A549 (cell line): ENCODE data around the gene CSTF1. TPM values are rescaled to one million over a fixed set of nuclear protein-coding genes. Genes with fewer than 3 reads are reported as not detected.

Experiments
- ATAC-seq, 2 experiments: fragments of 200-7000 bp in 1 of 2; fragments of >200 bp in 1 of 2; cut with Nextera tagmentation in 1 of 2; cut with Tn5 transposase in 1 of 2; 3 replicates each; pipeline versions ENCODE4 v1.8.0 to v1.9.1; 2018 to 2020; ENCODE audit warnings: mild to moderate bottlenecking in 1 of 2, moderate library complexity in 1 of 2
- CTCF ChIA-PET: fragments of 300-600 bp; sonication (Branson Sonifier 250); formaldehyde crosslinking; extraction: SDS; loops from one replicate; lab custom pipeline; 2021; ENCODE audit warnings: antibody characterized with exemption, inconsistent platforms; lab: Yijun Ruan, JAX
- POLR2A ChIA-PET: fragments of 350-600 bp; formaldehyde crosslinking; extraction: SDS; loops from one replicate; lab custom pipeline; 2021; ENCODE audit warnings: antibody characterized with exemption, inconsistent platforms; lab: Yijun Ruan, JAX
- DNase-seq, 2 experiments: peaks; one replicate each; pipeline versions ENCODE4 v3.0.0 to v3.0.0-alpha.2; 2011 to 2016; ENCODE audit warnings: low read depth in 1 of 2, low spot score in 1 of 2
- FAIRE-seq: peaks from 2 replicates; lab custom pipeline; 2011; peaks lifted over from hg19 to GRCh38; lab: Jason Lieb, UNC
- H3K27ac ChIP-seq, 2 experiments: fragments of >200 bp; sonication (Bioruptor Twin); formaldehyde crosslinking; 3 replicates each; pipeline ENCODE4 v1.5.1; 2016 to 2017
- H3K4me1 ChIP-seq: fragments of >200 bp; sonication (Bioruptor Twin); formaldehyde crosslinking; 3 replicates; pipeline ENCODE4 v1.6.1; 2016
- H3K4me2 ChIP-seq: fragments of >200 bp; sonication (Bioruptor Twin); formaldehyde crosslinking; 3 replicates; pipeline ENCODE4 v1.6.1; 2016
- H3K4me3 ChIP-seq: fragments of >200 bp; sonication (Bioruptor Twin); formaldehyde crosslinking; 3 replicates; pipeline ENCODE4 v1.5.1; 2016
- H3K9me3 ChIP-seq: fragments of >200 bp; sonication (Bioruptor Twin); formaldehyde crosslinking; 3 replicates; pipeline ENCODE4 v1.6.1; 2016
- CBX8 ChIP-seq: fragments of 200-600 bp; sonication (generic); IDR thresholded peaks from 2 replicates; pipeline ENCODE4 v1.6.1; 2016
- CHD2 ChIP-seq: fragments of 150-350 bp; IDR thresholded peaks from 2 replicates; pipeline ENCODE4 v1.6.1; 2014; ENCODE audit warnings: low read length; ENCODE audit not compliant: partially characterized antibody
- CHD4 ChIP-seq: fragments of 200-600 bp; sonication (generic); IDR thresholded peaks from 2 replicates; pipeline ENCODE4 v1.6.1; 2016; ENCODE audit warnings: antibody characterized with exemption, mild to moderate bottlenecking, borderline replicate concordance
- E2F6 ChIP-seq: IDR thresholded peaks from 2 replicates; pipeline ENCODE4 v1.6.1; 2012; ENCODE audit warnings: low read depth, borderline replicate concordance
- EHF ChIP-seq: fragments of 250-450 bp; sonication (Bioruptor Pico); IDR thresholded peaks from 2 replicates; pipeline ENCODE4 v1.5.0; 2020; ENCODE audit warnings: mild to moderate bottlenecking
- EHMT2 ChIP-seq: fragments of 200-600 bp; sonication (generic); IDR thresholded peaks from 2 replicates; pipeline ENCODE4 v1.6.1; 2016; ENCODE audit warnings: antibody characterized with exemption, low read depth, mild to moderate bottlenecking, moderate library complexity
- EP300 ChIP-seq, 2 experiments: fragments of >200 bp; sonication (Bioruptor Twin); formaldehyde crosslinking; IDR thresholded peaks; 2 replicates in 1 of 2; 3 replicates in 1 of 2; pipeline ENCODE4 v1.6.1; 2016 to 2017
- ESRRA ChIP-seq: fragments of 150-350 bp; IDR thresholded peaks from 2 replicates; pipeline ENCODE4 v1.6.1; 2014; ENCODE audit warnings: mild to moderate bottlenecking, low read length, borderline replicate concordance
- FOXS1 ChIP-seq: fragments of 250-450 bp; sonication (Bioruptor Pico); IDR thresholded peaks from 2 replicates; pipeline ENCODE4 v1.5.0; 2020; ENCODE audit warnings: mild to moderate bottlenecking, moderate library complexity
- GATA3 ChIP-seq: IDR thresholded peaks from 2 replicates; pipeline ENCODE4 v1.6.1; 2012; ENCODE audit warnings: borderline replicate concordance
- HDAC2 ChIP-seq: fragments of 200-600 bp; sonication (generic); IDR thresholded peaks from 2 replicates; pipeline ENCODE4 v1.6.1; 2016
- HES2 ChIP-seq: fragments of >200 bp; sonication (Bioruptor Twin); formaldehyde crosslinking; IDR thresholded peaks from 2 replicates; pipeline ENCODE4 v1.6.1; 2016
- HMGXB4 ChIP-seq: fragments of 250-450 bp; sonication (Bioruptor Pico); IDR thresholded peaks from 2 replicates; pipeline ENCODE4 v1.5.0; 2021; ENCODE audit warnings: mild to moderate bottlenecking, moderate library complexity, borderline replicate concordance
- HOXA7 ChIP-seq: fragments of 250-450 bp; sonication (Bioruptor Pico); IDR thresholded peaks from 2 replicates; pipeline ENCODE4 v1.5.0; 2020; ENCODE audit warnings: mild to moderate bottlenecking, moderate library complexity
- HOXB13 ChIP-seq: fragments of 250-450 bp; sonication (Bioruptor Pico); IDR thresholded peaks from 2 replicates; pipeline ENCODE4 v1.5.0; 2020; ENCODE audit warnings: low read depth, mild to moderate bottlenecking, moderate library complexity
- HOXB5 ChIP-seq: fragments of 250-450 bp; sonication (Bioruptor Pico); IDR thresholded peaks from 2 replicates; pipeline ENCODE4 v1.5.0; 2020; ENCODE audit warnings: mild to moderate bottlenecking, moderate library complexity
- KDM5A ChIP-seq: fragments of 200-600 bp; sonication (generic); IDR thresholded peaks from 2 replicates; pipeline ENCODE4 v1.6.1; 2016; ENCODE audit warnings: antibody characterized with exemption, mild to moderate bottlenecking
- MAZ ChIP-seq: fragments of 150-350 bp; IDR thresholded peaks from 2 replicates; pipeline ENCODE4 v1.6.1; 2014; ENCODE audit warnings: antibody characterized with exemption, low read depth, low read length, borderline replicate concordance
- MYC ChIP-seq: IDR thresholded peaks from 2 replicates; pipeline ENCODE4 v1.6.1; 2012; ENCODE audit warnings: mild to moderate bottlenecking, inconsistent platforms, low read length, improper control_type of control experiment, borderline replicate concordance
- NPAS2 ChIP-seq: fragments of 250-450 bp; sonication (Bioruptor Pico); IDR thresholded peaks from 2 replicates; pipeline ENCODE4 v1.8.0; 2022; ENCODE audit warnings: mild to moderate bottlenecking, moderate library complexity, borderline replicate concordance
- PHF8 ChIP-seq: fragments of 200-600 bp; sonication (generic); IDR thresholded peaks from 2 replicates; pipeline ENCODE4 v1.6.1; 2016; ENCODE audit warnings: low read depth, mild to moderate bottlenecking, antibody characterized with exemption, moderate library complexity, borderline replicate concordance
- POLR2A ChIP-seq: IDR thresholded peaks from 2 replicates; pipeline ENCODE4 v1.6.1; 2012; ENCODE audit warnings: mild to moderate bottlenecking, low read length
- SMC3 ChIP-seq: fragments of >200 bp; sonication (Bioruptor Twin); formaldehyde crosslinking; IDR thresholded peaks from 3 replicates; pipeline ENCODE4 v1.6.1; 2018; ENCODE audit warnings: inconsistent platforms
- ZC3H11A ChIP-seq: fragments of 450-650 bp; IDR thresholded peaks from 2 replicates; pipeline ENCODE4 v1.6.1; 2014; ENCODE audit warnings: antibody characterized with exemption, mild to moderate bottlenecking
- ZNF302 ChIP-seq: fragments of 250-450 bp; sonication (Bioruptor Pico); IDR thresholded peaks from 2 replicates; pipeline ENCODE4 v1.9.0; 2021; ENCODE audit warnings: inconsistent platforms, mild to moderate bottlenecking, moderate library complexity
- ZSCAN20 ChIP-seq: fragments of 250-450 bp; sonication (Bioruptor Pico); IDR thresholded peaks from 2 replicates; pipeline ENCODE4 v1.8.0; 2022; ENCODE audit warnings: mild to moderate bottlenecking, moderate library complexity
- WGBS: methylation state at CpG from one replicate; pipeline ENCODE4 v1.1.6; 2017; ENCODE audit errors: missing lambda C conversion rate; 5-methylcytosine and 5-hydroxymethylcytosine counted together
- polyA plus RNA-seq, 4 experiments: library from polyadenylated mRNA; depleted of rRNA in 3 of 4; stranded (reverse); fragments of >200 nt; fragmentation: RNase III in 1 of 4; extraction: RNeasy Plus Mini Kit Qiagen cat#74134 plus additional on column Dnase treatment in 1 of 4; gene quantifications; 2 replicates in 3 of 4; 3 replicates in 1 of 4; pipeline ENCODE4 v1.2.3, GENCODE V29; 2011 to 2017
- TF ChIP-seq, protein P1 (sequence below): IDR thresholded peaks from 2 replicates; pipeline ENCODE4 v1.6.1; 2012

CSTF1 gene
- polyA plus RNA-seq, 2 of the 4 experiments (the other 2 are of a cell fraction): 40.9 to 79.9 TPM

GRCh38 chr20:56447227-56447626, 54.8 kb downstream of the CSTF1 start:
- no peak overlapping the region for H3K4me2 ChIP-seq
- H3K27ac ChIP-seq: no peak overlapping the region
- ChIA-PET CTCF (interaction anchor here (0.6 to 1.3 kb wide), 5 partner anchors 8 to 902 kb away, joined by 3 to 5 read pairs (median 4); no protein-coding TSS in a partner anchor), POLR2A (no interaction called here)
- H3K9me3 ChIP-seq: no peaks in the 10 kb centered on the region
- DNase-seq (no peak), ATAC-seq (no peak), FAIRE-seq (no peak)
- TF ChIP-seq KDM5A (no peak), CHD2 (no peak), ESRRA (no peak), HMGXB4 (CRISPR knock-in tag) (no peak), GATA3 (no peak), PHF8 (no peak), MAZ (no peak)
- no peaks in the 10 kb centered on the region for H3K4me1 ChIP-seq
- H3K4me3 ChIP-seq: no peak overlapping the region

DNA sequence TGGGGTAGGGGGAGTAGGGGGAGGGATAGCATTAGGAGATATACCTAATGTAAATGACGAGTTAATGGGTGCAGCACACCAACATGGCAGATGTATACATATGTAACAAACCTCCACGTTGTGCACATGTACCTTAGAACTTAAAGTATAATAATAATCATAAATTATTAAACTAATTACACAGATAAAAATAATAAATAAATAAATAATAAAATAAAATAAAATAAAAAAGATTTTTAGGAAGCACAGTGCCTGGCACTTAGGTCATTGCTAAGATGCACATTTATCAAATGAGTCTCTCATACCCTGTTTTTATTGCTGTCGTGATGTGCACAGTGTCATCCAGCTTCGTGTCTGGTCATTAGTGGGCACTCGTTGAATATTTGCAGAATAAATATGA, 57.0 kb downstream of the CSTF1 start:
- Histone ChIP-seq H3K4me2 (no peak overlapping the region), H3K4me1 (no peaks in the 10 kb centered on the region), H3K27ac (no peak overlapping the region), H3K9me3 (no peaks in the 10 kb centered on the region), H3K4me3 (no peak overlapping the region)
- no peak for DNase-seq
- TF ChIP-seq ESRRA (no peak), CBX8 (no peak), E2F6 (no peak), ZNF302 (CRISPR knock-in tag) (no peak), NPAS2 (no peak), KDM5A (no peak), MYC (no peak), HOXB13 (no peak), CHD4 (no peak), EHMT2 (no peak), HOXA7 (no peak), HOXB5 (CRISPR knock-in tag) (no peak), ZSCAN20 (CRISPR knock-in tag) (no peak), FOXS1 (CRISPR knock-in tag) (no peak), EP300 (IDR thresholded peaks at IDR 0.05) (no peak), SMC3 (no peak), HDAC2 (no peak), MAZ (no peak)
- TF ChIP-seq, protein P1, sequence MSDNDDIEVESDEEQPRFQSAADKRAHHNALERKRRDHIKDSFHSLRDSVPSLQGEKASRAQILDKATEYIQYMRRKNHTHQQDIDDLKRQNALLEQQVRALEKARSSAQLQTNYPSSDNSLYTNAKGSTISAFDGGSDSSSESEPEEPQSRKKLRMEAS: no peak
- ChIA-PET POLR2A (no interaction called here), CTCF (interaction anchor here (0.5 to 1.0 kb wide), 2 partner anchors 9 to 54 kb away, joined by 3 read pairs; no protein-coding TSS in a partner anchor)
- 37% methylated on average over 5 of the region's 5 CpGs for WGBS
- ATAC-seq: no peak
- no peak for FAIRE-seq

DNA sequence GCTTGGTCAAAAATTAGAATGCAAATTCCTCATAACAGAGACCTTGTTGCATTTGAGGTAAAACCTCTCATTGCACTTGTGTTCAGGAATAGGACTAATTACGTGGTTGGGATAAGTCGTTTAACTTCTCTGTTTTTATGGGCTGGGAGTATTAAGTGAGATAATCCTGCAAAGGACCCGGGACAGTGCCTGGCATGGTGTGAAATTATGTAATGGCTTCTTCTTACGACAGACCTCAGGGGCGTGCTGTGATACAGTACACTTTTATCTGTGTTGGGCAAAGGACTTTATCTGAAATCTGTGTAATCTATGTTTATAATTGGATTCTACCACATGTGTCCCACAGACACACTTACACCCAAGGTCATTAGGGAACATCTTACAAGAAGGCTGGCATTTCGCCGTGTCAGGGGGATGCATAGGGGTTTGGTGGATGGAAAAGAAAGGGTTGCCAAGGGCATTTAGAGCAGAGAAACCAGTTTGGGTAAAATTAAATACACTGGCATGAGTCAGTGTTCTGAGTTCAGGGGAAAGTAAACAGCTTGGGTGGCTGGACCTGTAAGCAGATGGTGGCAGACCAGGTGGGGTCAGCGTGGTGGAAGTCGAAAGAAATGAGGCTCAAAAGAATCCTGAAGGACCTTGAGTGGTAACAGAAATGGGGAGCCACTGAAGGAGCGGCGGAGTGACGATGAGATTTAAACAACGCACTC, 58.8 kb downstream of the CSTF1 start:
- DNase-seq (no peak), ATAC-seq (no peak), FAIRE-seq (no peak)
- POLR2A ChIA-PET: no interaction called here
- CTCF ChIA-PET: no interaction called here
- no peak for TF ChIP-seq PHF8
- TF ChIP-seq E2F6: no peak
- no peak for TF ChIP-seq FOXS1 (CRISPR knock-in tag)
- TF ChIP-seq HOXB13: no peak
- TF ChIP-seq MYC: no peak
- TF ChIP-seq GATA3: no peak
- TF ChIP-seq CBX8: no peak
- no peak for TF ChIP-seq EHF (CRISPR knock-in tag)
- no peak for TF ChIP-seq POLR2A
- no peak for TF ChIP-seq ZC3H11A
- TF ChIP-seq HES2: no peak
- no peak for TF ChIP-seq KDM5A
- TF ChIP-seq ESRRA: no peak
- TF ChIP-seq, all 56 proteins: peak for 0
- WGBS: 47% methylated on average over 13 of the region's 13 CpGs
- H3K4me1 ChIP-seq: no peaks in the 10 kb centered on the region
- no peak overlapping the region for H3K4me3 ChIP-seq
- no peak overlapping the region for H3K27ac ChIP-seq
- H3K4me2 ChIP-seq: no peak overlapping the region
- no peaks in the 10 kb centered on the region for H3K9me3 ChIP-seq
